ENCODE results near the gene ARHGAP10. TPM values are rescaled to one million over a fixed set of nuclear protein-coding genes. Genes with fewer than 3 reads are reported as not detected.

ARHGAP10 gene
- polyA plus RNA-seq, 3 donors from 2014 or later = 5.3 to 13.2 (median 7.0) TPM

GRCh38 chr4:147816382-147817254 lies 84.7 kb downstream of the ARHGAP10 start:
- peaks cover 0 to 4% (median 1%) of the 10 kb centered on the region in 3 donors for H3K27me3 Mint-ChIP-seq (ENCODE audit: low read depth in 3 of 3)
- H3K4me1 Mint-ChIP-seq = peaks cover 26 to 33% of the 10 kb centered on the region in 2 donors
- DNase-seq = no peak
- peak overlapping the region; percentile 7 to 66 (median 62) for H3K4me3 Mint-ChIP-seq
- no peaks in the 10 kb centered on the region for H3K9me3 Mint-ChIP-seq
- peaks cover 0 to 9% (median 0%) of the 10 kb centered on the region in 3 donors for H3K36me3 Mint-ChIP-seq
- H3K27ac Mint-ChIP-seq = peak overlapping the region in 2 of 6 donors; percentile 74 to 78

- H3K4me3 Mint-ChIP-seq = no peak overlapping the region
- no peaks in the 10 kb centered on the region for H3K9me3 Mint-ChIP-seq
- H3K4me1 Mint-ChIP-seq = peaks cover 36 to 54% of the 10 kb centered on the region in 2 donors
- no peak for DNase-seq
- peaks cover 6 to 12% (median 8%) of the 10 kb centered on the region in 3 donors for H3K36me3 Mint-ChIP-seq
- H3K27ac Mint-ChIP-seq = peak overlapping the region in 2 of 6 donors; percentile 33 to 62
- peaks cover 0 to 5% (median 0%) of the 10 kb centered on the region in 3 donors for H3K27me3 Mint-ChIP-seq (ENCODE audit: low read depth in 3 of 3)
Measured at GRCh38 chr4:147820975-147821374, 89.1 kb downstream of the ARHGAP10 start.

GRCh38 chr4:147821555-147821954 lies 89.7 kb downstream of the ARHGAP10 start:
- Mint-ChIP-seq H3K4me3 (peak overlapping the region in 3 of 5 donors; percentile 27 to 52 (median 41)), H3K27me3 (ENCODE audit: low read depth in 3 of 3) (peaks cover 0 to 5% (median 0%) of the 10 kb centered on the region in 3 donors), H3K27ac (peak overlapping the region in 3 of 6 donors; percentile 9 to 62 (median 33)), H3K4me1 (peaks cover 30 to 51% of the 10 kb centered on the region in 2 donors), H3K36me3 (peaks cover 7 to 14% (median 10%) of the 10 kb centered on the region in 3 donors), H3K9me3 (no peaks in the 10 kb centered on the region)
- DNase-seq = peak in 1 of 3 donors; percentile 22

GRCh38 chr4:147822128-147822527 lies 90.2 kb downstream of the ARHGAP10 start:
- H3K4me1 Mint-ChIP-seq = peaks cover 30 to 50% of the 10 kb centered on the region in 2 donors
- H3K27me3 Mint-ChIP-seq (ENCODE audit: low read depth in 3 of 3) = peaks cover 0 to 3% (median 0%) of the 10 kb centered on the region in 3 donors
- H3K9me3 Mint-ChIP-seq = no peaks in the 10 kb centered on the region
- DNase-seq = no peak
- peak overlapping the region in 4 of 6 donors; percentile 5 to 65 (median 44) for H3K27ac Mint-ChIP-seq
- peak overlapping the region in 1 of 5 donors; percentile 26 for H3K4me3 Mint-ChIP-seq
- H3K36me3 Mint-ChIP-seq = peaks cover 12 to 16% (median 15%) of the 10 kb centered on the region in 3 donors

- DNase-seq = no peak
- H3K4me3 Mint-ChIP-seq = no peak overlapping the region
- H3K9me3 Mint-ChIP-seq = no peaks in the 10 kb centered on the region
- H3K36me3 Mint-ChIP-seq = peaks cover 13 to 18% (median 16%) of the 10 kb centered on the region in 3 donors
- peaks cover 30 to 51% of the 10 kb centered on the region in 2 donors for H3K4me1 Mint-ChIP-seq
- peaks cover 0 to 3% (median 0%) of the 10 kb centered on the region in 3 donors for H3K27me3 Mint-ChIP-seq (ENCODE audit: low read depth in 3 of 3)
- no peak overlapping the region for H3K27ac Mint-ChIP-seq
Measured at GRCh38 chr4:147823130-147823529, 91.2 kb downstream of the ARHGAP10 start.

- Mint-ChIP-seq H3K27ac (peak overlapping the region in 3 of 6 donors; percentile 55 to 81 (median 74)), H3K4me1 (peaks cover 34 to 58% of the 10 kb centered on the region in 2 donors), H3K27me3 (ENCODE audit: low read depth in 3 of 3) (peaks cover 0 to 3% (median 0%) of the 10 kb centered on the region in 3 donors)
Measured at GRCh38 chr4:147824316-147824715, 92.4 kb downstream of the ARHGAP10 start.

GRCh38 chr4:147824884-147825283 lies 93.0 kb downstream of the ARHGAP10 start:
- peaks cover 0 to 3% (median 0%) of the 10 kb centered on the region in 3 donors for H3K27me3 Mint-ChIP-seq (ENCODE audit: low read depth in 3 of 3)
- DNase-seq = peak in 1 of 3 donors; percentile 15
- H3K9me3 Mint-ChIP-seq = no peaks in the 10 kb centered on the region
- H3K4me3 Mint-ChIP-seq = peak overlapping the region in 3 of 5 donors; percentile 3 to 51 (median 5)
- peaks cover 40 to 59% of the 10 kb centered on the region in 2 donors for H3K4me1 Mint-ChIP-seq
- peak overlapping the region in 3 of 6 donors; percentile 55 to 81 (median 74) for H3K27ac Mint-ChIP-seq
- peaks cover 16 to 24% (median 22%) of the 10 kb centered on the region in 3 donors for H3K36me3 Mint-ChIP-seq

More at GRCh38 chr4:147824316-147824715, 92.4 kb downstream of the ARHGAP10 start:
- no peak for DNase-seq
- Mint-ChIP-seq H3K4me3 (peak overlapping the region in 3 of 5 donors; percentile 3 to 51 (median 37)), H3K9me3 (no peaks in the 10 kb centered on the region), H3K36me3 (peaks cover 13 to 22% (median 21%) of the 10 kb centered on the region in 3 donors)

GRCh38 chr4:147825451-147826287 lies 93.8 kb downstream of the ARHGAP10 start:
- DNase-seq = no peak
- no peaks in the 10 kb centered on the region for H3K9me3 Mint-ChIP-seq
- H3K36me3 Mint-ChIP-seq = peaks cover 16 to 26% (median 22%) of the 10 kb centered on the region in 3 donors
- H3K27me3 Mint-ChIP-seq (ENCODE audit: low read depth in 3 of 3) = peaks cover 0 to 3% (median 0%) of the 10 kb centered on the region in 3 donors
- H3K4me3 Mint-ChIP-seq = no peak overlapping the region
- no peak overlapping the region for H3K27ac Mint-ChIP-seq
- peaks cover 47 to 65% of the 10 kb centered on the region in 2 donors for H3K4me1 Mint-ChIP-seq

- Mint-ChIP-seq H3K27ac (no peak overlapping the region), H3K27me3 (ENCODE audit: low read depth in 3 of 3) (peaks cover 0 to 3% (median 0%) of the 10 kb centered on the region in 3 donors), H3K4me3 (no peak overlapping the region), H3K9me3 (no peaks in the 10 kb centered on the region), H3K4me1 (peaks cover 48 to 66% of the 10 kb centered on the region in 2 donors), H3K36me3 (peaks cover 16 to 26% (median 22%) of the 10 kb centered on the region in 3 donors)
- no peak for DNase-seq
Measured at GRCh38 chr4:147826288-147826646, 94.4 kb downstream of the ARHGAP10 start.

GRCh38 chr4:147828331-147828905 lies 96.5 kb downstream of the ARHGAP10 start:
- DNase-seq = no peak
- Mint-ChIP-seq H3K27ac (peak overlapping the region in 2 of 6 donors; percentile 14 to 58), H3K4me3 (no peak overlapping the region), H3K27me3 (ENCODE audit: low read depth in 3 of 3) (no peaks in the 10 kb centered on the region), H3K9me3 (peaks cover 0 to 4% (median 0%) of the 10 kb centered on the region in 6 donors), H3K36me3 (peaks cover 13 to 25% (median 22%) of the 10 kb centered on the region in 3 donors), H3K4me1 (peaks cover 52 to 68% of the 10 kb centered on the region in 2 donors)

- H3K27me3 Mint-ChIP-seq (ENCODE audit: low read depth in 3 of 3) = peaks cover 0 to 2% (median 2%) of the 10 kb centered on the region in 3 donors
- peaks cover 12 to 25% (median 17%) of the 10 kb centered on the region in 3 donors for H3K36me3 Mint-ChIP-seq
- peak overlapping the region in 2 of 5 donors; percentile 19 to 34 for H3K4me3 Mint-ChIP-seq
- H3K9me3 Mint-ChIP-seq = peaks cover 0 to 4% (median 0%) of the 10 kb centered on the region in 6 donors
- peaks cover 58 to 74% of the 10 kb centered on the region in 2 donors for H3K4me1 Mint-ChIP-seq
- H3K27ac Mint-ChIP-seq = peak overlapping the region in 3 of 6 donors; percentile 29 to 60 (median 34)
- no peak for DNase-seq
Measured at GRCh38 chr4:147829401-147830101, 97.7 kb downstream of the ARHGAP10 start.

GRCh38 chr4:147830102-147830463 lies 98.2 kb downstream of the ARHGAP10 start:
- Mint-ChIP-seq H3K27ac (peak overlapping the region in 4 of 6 donors; percentile 29 to 62 (median 47)), H3K4me3 (peak overlapping the region in 3 of 5 donors; percentile 13 to 77 (median 34))

More at GRCh38 chr4:147830102-147830463, 98.2 kb downstream of the ARHGAP10 start:
- Mint-ChIP-seq H3K4me1 (peaks cover 58 to 74% of the 10 kb centered on the region in 2 donors), H3K27me3 (ENCODE audit: low read depth in 3 of 3) (peaks cover 0 to 2% (median 2%) of the 10 kb centered on the region in 3 donors), H3K9me3 (peaks cover 0 to 4% (median 0%) of the 10 kb centered on the region in 6 donors), H3K36me3 (peaks cover 10 to 24% (median 17%) of the 10 kb centered on the region in 3 donors)
- DNase-seq = no peak
